WTC11 (cell line): ENCODE measurements around the gene NFAT5.

Experiments used
- FOXJ3 ChIP-seq: sonication (generic); formaldehyde crosslinking; IDR thresholded peaks from 2 replicates; pipeline ENCODE4 v1.9.0; 2021; ENCODE audit warnings: missing genetic modification reagents, mild to moderate bottlenecking, borderline replicate concordance
- GTF2I ChIP-seq: fragments of 250-450 bp; sonication (Bioruptor Pico); conservative IDR thresholded peaks from 2 replicates; pipeline ENCODE4 v1.4.0; 2021; ENCODE audit warnings: mild to moderate bottlenecking
- NFYB ChIP-seq: sonication (generic); formaldehyde crosslinking; conservative IDR thresholded peaks from 2 replicates; pipeline ENCODE4 v1.8.0; 2022; ENCODE audit warnings: low read depth, missing genetic modification reagents
- TEAD4 ChIP-seq: sonication (generic); formaldehyde crosslinking; IDR thresholded peaks from 2 replicates; pipeline ENCODE4 v1.8.0; 2022; ENCODE audit warnings: mild to moderate bottlenecking, missing genetic modification reagents
- TF ChIP-seq, protein P1 (sequence below): fragments of 200-600 bp; IDR thresholded peaks from 2 replicates; pipeline ENCODE4 v1.8.0; 2022; ENCODE audit warnings: antibody characterized with exemption
- TF ChIP-seq, protein P2 (sequence below): sonication (generic); formaldehyde crosslinking; IDR thresholded peaks from 2 replicates; pipeline ENCODE4 v1.8.1; 2022; ENCODE audit warnings: low read depth, missing genetic modification reagents, borderline replicate concordance

DNA sequence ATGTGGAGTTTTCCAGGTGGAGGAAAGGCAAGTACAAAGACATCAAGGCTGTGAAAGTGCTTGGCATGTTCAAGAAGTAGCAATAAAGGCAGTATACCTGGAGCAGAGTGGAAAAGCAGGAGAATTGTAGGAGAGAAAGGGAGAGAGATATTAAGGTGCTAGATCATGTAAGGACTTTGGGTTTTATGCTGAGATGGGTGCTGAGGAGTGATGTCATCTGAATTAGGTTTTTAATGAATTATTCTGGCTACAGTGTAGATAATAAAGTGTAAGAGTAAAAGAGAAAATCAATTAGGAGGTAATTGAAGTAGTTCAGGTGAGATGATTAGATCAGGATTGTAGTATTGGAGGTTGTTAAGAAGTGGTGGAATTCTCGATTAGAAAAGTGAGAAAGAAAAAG is 34.0 kb downstream of the NFAT5 start:
- TF ChIP-seq GTF2I (CRISPR knock-in tag) = no peak
- TF ChIP-seq, protein P1, sequence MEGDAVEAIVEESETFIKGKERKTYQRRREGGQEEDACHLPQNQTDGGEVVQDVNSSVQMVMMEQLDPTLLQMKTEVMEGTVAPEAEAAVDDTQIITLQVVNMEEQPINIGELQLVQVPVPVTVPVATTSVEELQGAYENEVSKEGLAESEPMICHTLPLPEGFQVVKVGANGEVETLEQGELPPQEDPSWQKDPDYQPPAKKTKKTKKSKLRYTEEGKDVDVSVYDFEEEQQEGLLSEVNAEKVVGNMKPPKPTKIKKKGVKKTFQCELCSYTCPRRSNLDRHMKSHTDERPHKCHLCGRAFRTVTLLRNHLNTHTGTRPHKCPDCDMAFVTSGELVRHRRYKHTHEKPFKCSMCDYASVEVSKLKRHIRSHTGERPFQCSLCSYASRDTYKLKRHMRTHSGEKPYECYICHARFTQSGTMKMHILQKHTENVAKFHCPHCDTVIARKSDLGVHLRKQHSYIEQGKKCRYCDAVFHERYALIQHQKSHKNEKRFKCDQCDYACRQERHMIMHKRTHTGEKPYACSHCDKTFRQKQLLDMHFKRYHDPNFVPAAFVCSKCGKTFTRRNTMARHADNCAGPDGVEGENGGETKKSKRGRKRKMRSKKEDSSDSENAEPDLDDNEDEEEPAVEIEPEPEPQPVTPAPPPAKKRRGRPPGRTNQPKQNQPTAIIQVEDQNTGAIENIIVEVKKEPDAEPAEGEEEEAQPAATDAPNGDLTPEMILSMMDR = no peak
- TF ChIP-seq, protein P2, sequence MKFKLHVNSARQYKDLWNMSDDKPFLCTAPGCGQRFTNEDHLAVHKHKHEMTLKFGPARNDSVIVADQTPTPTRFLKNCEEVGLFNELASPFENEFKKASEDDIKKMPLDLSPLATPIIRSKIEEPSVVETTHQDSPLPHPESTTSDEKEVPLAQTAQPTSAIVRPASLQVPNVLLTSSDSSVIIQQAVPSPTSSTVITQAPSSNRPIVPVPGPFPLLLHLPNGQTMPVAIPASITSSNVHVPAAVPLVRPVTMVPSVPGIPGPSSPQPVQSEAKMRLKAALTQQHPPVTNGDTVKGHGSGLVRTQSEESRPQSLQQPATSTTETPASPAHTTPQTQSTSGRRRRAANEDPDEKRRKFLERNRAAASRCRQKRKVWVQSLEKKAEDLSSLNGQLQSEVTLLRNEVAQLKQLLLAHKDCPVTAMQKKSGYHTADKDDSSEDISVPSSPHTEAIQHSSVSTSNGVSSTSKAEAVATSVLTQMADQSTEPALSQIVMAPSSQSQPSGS (CRISPR knock-in tag) = no peak
- no peak for TF ChIP-seq NFYB
- TF ChIP-seq TEAD4 (CRISPR knock-in tag) = no peak
- no peak for TF ChIP-seq FOXJ3 (CRISPR knock-in tag)
